Activated naive CD8-positive, alpha-beta T cell treated with anti-CD3 and anti-CD28 coated beads, Interleukin-2, amount 10 ng/mL, durations not matched to agents 7 days and 5 days (primary cell): ENCODE results near the gene JAKMIP3. TPM values are rescaled to one million over a fixed set of nuclear protein-coding genes. Genes with fewer than 3 reads are reported as not detected.

Experiments
- ATAC-seq: fragments of 150-1000 bp; cut with Tn5 transposase; one replicate; pipeline ENCODE4 v1.10.0; 2021; ENCODE audit warnings: low read depth, moderate library complexity
- POLR2A ChIA-PET: fragments of 350-600 bp; sonication (Branson Sonifier 250); formaldehyde crosslinking; loops from one replicate; lab custom pipeline; 2021; ENCODE audit warnings: antibody characterized with exemption; lab: Charles Lee
- DNase-seq: peaks from one replicate; pipeline ENCODE4 v3.0.0; 2021
- H3K27ac Mint-ChIP-seq: one replicate; pipeline ENCODE4 v1.8.0; 2022; ENCODE audit warnings: mild to moderate bottlenecking, mixed read lengths
- H3K27me3 Mint-ChIP-seq: one replicate; pipeline ENCODE4 v1.8.0; 2022; ENCODE audit warnings: mild to moderate bottlenecking, moderate library complexity, mixed read lengths
- H3K36me3 Mint-ChIP-seq: one replicate; pipeline ENCODE4 v1.8.0; 2021; ENCODE audit warnings: mild to moderate bottlenecking, mixed read lengths
- H3K4me1 Mint-ChIP-seq: one replicate; pipeline ENCODE4 v1.8.0; 2021; ENCODE audit warnings: mixed read lengths
- H3K4me3 Mint-ChIP-seq: one replicate; pipeline ENCODE4 v1.8.0; 2022; ENCODE audit warnings: mild to moderate bottlenecking, moderate library complexity, mixed read lengths
- H3K9me3 Mint-ChIP-seq: one replicate; pipeline ENCODE4 v1.8.0; 2021; ENCODE audit warnings: mixed read lengths
- total RNA-seq, 2 experiments: library from RNA; stranded (reverse); gene quantifications; one replicate each; pipeline ENCODE4 v1.2.3, GENCODE V29; 2021

Gene JAKMIP3
- total RNA-seq, 2 experiments from 2014 or later: 0.17 to 0.28 TPM

- H3K27me3 Mint-ChIP-seq: peaks cover 4% of the 10 kb centered on the region
- no peak for DNase-seq
- H3K4me3 Mint-ChIP-seq: no peak overlapping the region
- no peak overlapping the region for H3K27ac Mint-ChIP-seq
- no peak for ATAC-seq
- no peaks in the 10 kb centered on the region for H3K36me3 Mint-ChIP-seq
- POLR2A ChIA-PET: no interaction called here
- H3K9me3 Mint-ChIP-seq: peaks cover 12% of the 10 kb centered on the region
- no peaks in the 10 kb centered on the region for H3K4me1 Mint-ChIP-seq
Measured at GRCh38 chr10:132052124-132052523, 13.6 kb upstream of the JAKMIP3 start.

- Mint-ChIP-seq H3K4me1 (no peaks in the 10 kb centered on the region), H3K27me3 (peaks cover 4% of the 10 kb centered on the region), H3K9me3 (peaks cover 12% of the 10 kb centered on the region), H3K36me3 (no peaks in the 10 kb centered on the region), H3K4me3 (no peak overlapping the region), H3K27ac (no peak overlapping the region)
- no peak for DNase-seq
- ATAC-seq: no peak
- POLR2A ChIA-PET: no interaction called here
Measured at GRCh38 chr10:132054564-132054963, 11.2 kb upstream of the JAKMIP3 start.

GRCh38 chr10:132055616-132056015, 10.1 kb upstream of the JAKMIP3 start:
- ATAC-seq: no peak
- Mint-ChIP-seq H3K27me3 (peaks cover 2% of the 10 kb centered on the region), H3K4me3 (no peak overlapping the region), H3K36me3 (no peaks in the 10 kb centered on the region), H3K27ac (no peak overlapping the region), H3K4me1 (no peaks in the 10 kb centered on the region), H3K9me3 (peaks cover 12% of the 10 kb centered on the region)
- POLR2A ChIA-PET: no interaction called here
- no peak for DNase-seq

- no peak overlapping the region for H3K4me3 Mint-ChIP-seq
- no peaks in the 10 kb centered on the region for H3K36me3 Mint-ChIP-seq
- no peak for DNase-seq
- no peak overlapping the region for H3K27ac Mint-ChIP-seq
- POLR2A ChIA-PET: no interaction called here
- no peaks in the 10 kb centered on the region for H3K4me1 Mint-ChIP-seq
- ATAC-seq: no peak
- peaks cover 2% of the 10 kb centered on the region for H3K27me3 Mint-ChIP-seq
- H3K9me3 Mint-ChIP-seq: peaks cover 12% of the 10 kb centered on the region
Measured at GRCh38 chr10:132056663-132057062, 9.1 kb upstream of the JAKMIP3 start.

DNA sequence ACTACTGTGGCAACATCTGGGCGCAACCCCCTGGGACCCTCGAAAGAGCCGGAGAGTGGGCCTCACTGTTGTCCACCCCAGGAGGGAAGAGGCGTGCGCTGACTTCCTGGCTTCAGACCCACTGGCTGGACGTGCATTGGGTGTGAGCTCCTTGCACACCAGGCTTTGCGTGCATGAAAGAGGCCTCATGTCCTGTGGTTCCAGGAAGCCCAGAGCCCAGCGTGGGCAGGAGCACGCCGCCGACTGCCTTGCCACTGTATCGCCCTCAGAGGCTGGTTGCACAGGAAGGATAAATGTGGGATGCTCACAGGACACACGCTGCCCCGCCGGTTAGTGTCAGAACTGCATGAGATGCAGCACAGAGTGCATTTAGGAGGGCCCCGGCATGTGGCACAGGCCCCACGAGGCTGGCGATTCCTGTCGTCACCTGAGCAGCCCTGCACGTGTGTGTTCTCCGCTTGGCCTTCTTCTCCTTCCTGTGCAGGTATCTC, 8.5 kb upstream of the JAKMIP3 start:
- Mint-ChIP-seq H3K36me3 (no peaks in the 10 kb centered on the region), H3K27ac (no peak overlapping the region), H3K9me3 (peaks cover 10% of the 10 kb centered on the region), H3K27me3 (peaks cover 2% of the 10 kb centered on the region), H3K4me3 (no peak overlapping the region), H3K4me1 (no peaks in the 10 kb centered on the region)
- ATAC-seq (no peak), DNase-seq (no peak)
- POLR2A ChIA-PET: no interaction called here

GRCh38 chr10:132058111-132058745, 7.5 kb upstream of the JAKMIP3 start:
- DNase-seq (no peak), ATAC-seq (no peak)
- Mint-ChIP-seq H3K27ac (no peak overlapping the region), H3K4me1 (no peaks in the 10 kb centered on the region), H3K4me3 (no peak overlapping the region), H3K36me3 (no peaks in the 10 kb centered on the region), H3K27me3 (peaks cover 2% of the 10 kb centered on the region), H3K9me3 (peaks cover 5% of the 10 kb centered on the region)
- POLR2A ChIA-PET: no interaction called here

GRCh38 chr10:132058793-132059759, 6.7 kb upstream of the JAKMIP3 start:
- ATAC-seq (no peak), DNase-seq (no peak)
- Mint-ChIP-seq H3K4me3 (no peak overlapping the region), H3K27ac (no peak overlapping the region), H3K27me3 (peaks cover 2% of the 10 kb centered on the region), H3K4me1 (no peaks in the 10 kb centered on the region), H3K9me3 (peaks cover 2% of the 10 kb centered on the region), H3K36me3 (no peaks in the 10 kb centered on the region)
- POLR2A ChIA-PET: no interaction called here

GRCh38 chr10:132059760-132060508, 5.8 kb upstream of the JAKMIP3 start:
- POLR2A ChIA-PET: no interaction called here
- DNase-seq (no peak), ATAC-seq (no peak)
- Mint-ChIP-seq H3K4me1 (no peaks in the 10 kb centered on the region), H3K4me3 (no peak overlapping the region), H3K36me3 (no peaks in the 10 kb centered on the region), H3K27ac (no peak overlapping the region), H3K27me3 (peaks cover 2% of the 10 kb centered on the region), H3K9me3 (peaks cover 1% of the 10 kb centered on the region)

- DNase-seq (no peak), ATAC-seq (no peak)
- Mint-ChIP-seq H3K4me1 (peaks cover 3% of the 10 kb centered on the region), H3K36me3 (no peaks in the 10 kb centered on the region), H3K9me3 (no peaks in the 10 kb centered on the region), H3K27me3 (peaks cover 6% of the 10 kb centered on the region), H3K4me3 (no peak overlapping the region), H3K27ac (no peak overlapping the region)
- POLR2A ChIA-PET: no interaction called here
Measured at GRCh38 chr10:132061030-132061429, 4.7 kb upstream of the JAKMIP3 start.

DNA sequence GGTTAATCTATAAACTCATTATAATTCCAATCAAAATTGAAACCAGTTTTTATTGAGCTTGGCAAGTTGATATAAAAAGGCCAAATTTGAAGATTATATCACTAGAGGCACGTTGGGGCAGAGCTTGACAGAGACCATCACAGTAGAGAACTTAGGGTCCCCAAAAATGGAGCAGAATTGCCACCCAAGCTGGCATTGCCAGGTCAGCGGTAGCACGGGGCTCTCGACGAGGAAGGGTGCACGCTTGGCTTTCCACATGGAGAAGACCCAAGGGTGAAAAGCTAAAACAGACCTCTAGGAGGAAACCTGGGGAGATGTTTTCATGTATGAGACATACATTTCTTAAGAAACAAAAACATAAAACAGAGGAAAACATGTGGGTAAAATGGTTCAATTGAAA, 4.3 kb upstream of the JAKMIP3 start:
- no peak overlapping the region for H3K4me3 Mint-ChIP-seq
- ATAC-seq: no peak
- H3K4me1 Mint-ChIP-seq: peaks cover 4% of the 10 kb centered on the region
- no peaks in the 10 kb centered on the region for H3K9me3 Mint-ChIP-seq
- no peak overlapping the region for H3K27ac Mint-ChIP-seq
- POLR2A ChIA-PET: no interaction called here
- no peak for DNase-seq
- H3K27me3 Mint-ChIP-seq: peaks cover 7% of the 10 kb centered on the region
- no peaks in the 10 kb centered on the region for H3K36me3 Mint-ChIP-seq

DNA sequence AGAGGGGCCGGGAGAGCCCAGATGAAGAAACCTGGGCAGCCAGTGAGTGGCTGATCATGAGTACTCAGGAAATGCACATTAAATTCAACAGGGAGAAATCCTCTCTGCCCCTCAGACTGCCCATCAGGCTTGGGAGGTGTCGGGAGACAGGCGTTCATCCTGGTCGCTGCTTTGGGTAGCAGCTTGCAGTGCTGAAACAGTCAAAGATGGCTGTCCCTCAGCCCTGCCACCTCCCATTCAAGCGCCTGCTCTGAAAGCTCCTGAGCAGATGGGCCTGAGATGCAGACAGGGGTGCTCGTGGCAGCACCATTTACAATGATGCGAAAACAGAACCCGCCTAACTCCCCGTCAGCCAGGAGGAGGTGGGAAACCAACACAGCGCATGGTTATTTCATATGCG, 3.6 kb upstream of the JAKMIP3 start:
- no peak for DNase-seq
- POLR2A ChIA-PET: no interaction called here
- Mint-ChIP-seq H3K27me3 (peaks cover 7% of the 10 kb centered on the region), H3K4me3 (no peak overlapping the region), H3K36me3 (no peaks in the 10 kb centered on the region), H3K27ac (no peak overlapping the region), H3K4me1 (peaks cover 4% of the 10 kb centered on the region), H3K9me3 (no peaks in the 10 kb centered on the region)
- ATAC-seq: no peak

DNA sequence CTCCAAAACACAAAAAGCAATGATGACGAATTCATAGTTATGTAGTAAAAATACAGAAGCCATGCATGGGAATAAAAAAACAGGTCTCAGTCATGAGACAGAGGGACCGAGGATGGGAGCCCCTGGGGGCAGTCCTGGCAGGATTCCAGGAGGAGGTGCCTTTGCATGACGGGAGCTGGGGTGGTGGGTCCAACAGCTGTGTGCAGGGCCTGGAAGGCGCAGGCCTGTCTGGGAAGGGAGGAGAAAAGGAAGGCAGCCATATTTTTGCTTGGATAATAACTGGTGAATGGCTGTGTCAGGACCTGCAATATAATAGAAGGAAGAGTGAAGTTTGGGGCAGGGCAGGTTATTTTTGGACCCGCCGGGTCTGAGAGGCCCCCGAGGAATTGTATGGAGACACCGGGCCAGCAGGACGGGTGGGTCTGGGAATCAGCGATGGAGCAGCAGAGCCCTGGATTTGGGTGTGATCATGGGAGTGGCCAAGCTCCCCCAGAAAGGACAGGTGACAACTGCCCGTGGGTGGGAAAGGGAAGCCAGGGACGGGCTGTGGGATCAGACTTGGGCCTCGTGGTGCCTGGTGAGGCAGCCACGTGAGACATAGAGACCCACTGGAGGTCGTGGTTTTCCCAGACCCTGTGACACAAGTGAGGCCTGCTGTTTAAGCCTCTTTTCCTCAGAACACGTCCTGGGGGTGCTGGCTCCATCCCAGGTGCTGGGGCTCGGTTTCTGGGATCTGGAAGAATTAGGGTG, 2.9 kb upstream of the JAKMIP3 start:
- Mint-ChIP-seq H3K4me3 (no peak overlapping the region), H3K36me3 (no peaks in the 10 kb centered on the region), H3K4me1 (peaks cover 4% of the 10 kb centered on the region), H3K9me3 (no peaks in the 10 kb centered on the region), H3K27ac (no peak overlapping the region), H3K27me3 (peaks cover 6% of the 10 kb centered on the region)
- POLR2A ChIA-PET: no interaction called here
- ATAC-seq (no peak), DNase-seq (no peak)

GRCh38 chr10:132063432-132063831, 2.3 kb upstream of the JAKMIP3 start:
- DNase-seq: no peak
- Mint-ChIP-seq H3K36me3 (no peaks in the 10 kb centered on the region), H3K4me3 (no peak overlapping the region), H3K9me3 (no peaks in the 10 kb centered on the region), H3K27me3 (peaks cover 6% of the 10 kb centered on the region), H3K27ac (no peak overlapping the region), H3K4me1 (peaks cover 4% of the 10 kb centered on the region)
- no peak for ATAC-seq
- POLR2A ChIA-PET: no interaction called here
